Naive thymus-derived CD4-positive, alpha-beta T cell (primary cell): Measurements from ENCODE around the gene VAV2. TPM values are rescaled to one million over a fixed set of nuclear protein-coding genes. Genes with fewer than 3 reads are reported as not detected.

Experiments
- ATAC-seq: fragments of 150-1000 bp; cut with Tn5 transposase; 2 replicates; pipeline ENCODE4 v1.10.0; 2021; ENCODE audit warnings: mild to moderate bottlenecking, moderate library complexity
- CTCF ChIA-PET: fragments of 350-600 bp; sonication (Branson Sonifier 250); formaldehyde crosslinking; loops from one replicate; lab custom pipeline; 2021; ENCODE audit warnings: antibody characterized with exemption; lab: Charles Lee
- POLR2A ChIA-PET: fragments of 350-600 bp; sonication (Branson Sonifier 250); formaldehyde crosslinking; loops from one replicate; lab custom pipeline; 2021; ENCODE audit warnings: antibody characterized with exemption, inconsistent platforms; lab: Charles Lee
- DNase-seq, 9 donors: peaks; one replicate each; pipeline versions ENCODE4 v3.0.0 to v3.0.0-alpha.2; 2020 to 2022; ENCODE audit warnings: mixed read lengths in 1 of 9
- H3K27ac ChIP-seq: one replicate; pipeline ENCODE4 v1.7.0; 2013; ENCODE audit warnings: mild to moderate bottlenecking, low read depth, low read length, moderate library complexity
- H3K27me3 ChIP-seq, 2 donors: one replicate each; pipeline ENCODE4 v1.7.0; 2013; ENCODE audit warnings: low read length in 2 of 2, mild to moderate bottlenecking in 2 of 2, moderate library complexity in 2 of 2; ENCODE audit not compliant: control insufficient read depth in 2 of 2, insufficient read depth in 2 of 2
- H3K36me3 ChIP-seq, 3 experiments: 1 replicate in 2 of 3; 2 replicates in 1 of 3; pipeline ENCODE4 v1.7.0; 2013; ENCODE audit warnings: low read length in 3 of 3, mild to moderate bottlenecking in 3 of 3, moderate library complexity in 1 of 3; ENCODE audit not compliant: insufficient read depth in 3 of 3, control insufficient read depth in 2 of 3
- H3K4me1 ChIP-seq, 2 donors: one replicate each; pipeline ENCODE4 v1.7.0; 2013; ENCODE audit warnings: low read length in 2 of 2, mild to moderate bottlenecking in 2 of 2, moderate library complexity in 1 of 2; ENCODE audit not compliant: control insufficient read depth in 2 of 2, insufficient read depth in 2 of 2
- H3K4me3 ChIP-seq: 2 replicates; pipeline ENCODE4 v1.7.0; 2013; ENCODE audit warnings: mild to moderate bottlenecking, low read length
- H3K9me3 ChIP-seq, 3 experiments: 1 replicate in 2 of 3; 2 replicates in 1 of 3; pipeline ENCODE4 v1.7.0; 2013; ENCODE audit warnings: low read length in 3 of 3; ENCODE audit not compliant: control insufficient read depth in 2 of 3
- H3K27ac Mint-ChIP-seq, 9 donors: one replicate each; pipeline ENCODE4 v1.8.0; 2020 to 2022; ENCODE audit warnings: mixed read lengths in 9 of 9, mild to moderate bottlenecking in 8 of 9, moderate library complexity in 5 of 9, inconsistent platforms in 2 of 9
- H3K27me3 Mint-ChIP-seq, 5 donors: one replicate each; pipeline ENCODE4 v1.8.0; 2021 to 2022; ENCODE audit warnings: mixed read lengths in 5 of 5, mild to moderate bottlenecking in 1 of 5
- H3K36me3 Mint-ChIP-seq, 5 donors: one replicate each; pipeline ENCODE4 v1.8.0; 2020 to 2022; ENCODE audit warnings: mixed read lengths in 5 of 5, mild to moderate bottlenecking in 3 of 5, inconsistent platforms in 1 of 5
- H3K4me1 Mint-ChIP-seq, 7 donors: one replicate each; pipeline ENCODE4 v1.8.0; 2020 to 2022; ENCODE audit warnings: mixed read lengths in 7 of 7, mild to moderate bottlenecking in 3 of 7, inconsistent platforms in 1 of 7
- H3K4me3 Mint-ChIP-seq, 10 donors: one replicate each; pipeline ENCODE4 v1.8.0; 2020 to 2022; ENCODE audit warnings: mild to moderate bottlenecking in 10 of 10, mixed read lengths in 10 of 10, moderate library complexity in 6 of 10, inconsistent platforms in 2 of 10
- H3K9me3 Mint-ChIP-seq, 11 donors: one replicate each; pipeline ENCODE4 v1.8.0; 2020 to 2022; ENCODE audit warnings: mixed read lengths in 11 of 11, mild to moderate bottlenecking in 4 of 11, inconsistent platforms in 1 of 11, moderate library complexity in 1 of 11
- intact Hi-C, 2 donors: fragments of 100-400 bp; cut with micrococcal nuclease; formaldehyde crosslinking; loops; one replicate each; pipeline ENCODE4 v1.15.1; 2023
- polyA plus RNA-seq, 2 donors: library from polyadenylated mRNA; unstranded; fragments of 300-500 nt; fragmentation: Illumina TruSeq; gene quantifications; one replicate each; pipeline ENCODE4 v1.2.3, GENCODE V29; 2021
- total RNA-seq, 6 experiments: library from RNA in 5 of 6; stranded (reverse) in 5 of 6; gene quantifications; 1 replicate in 5 of 6; 2 replicates in 1 of 6; pipeline ENCODE4 v1.2.3 and lab custom pipeline; 2021 to 2026

VAV2 gene
- total and polyA plus RNA-seq, 7 experiments from 2014 or later = 0.18 to 14.4 (median 1.9) TPM

- no peak overlapping the region for H3K4me3 Mint-ChIP-seq
- intact Hi-C loops = no loop called here
Observed at GRCh38 chr9:133892193-133892920, 99.8 kb downstream of the VAV2 start.

GRCh38 chr9:133891741-133892140 is 100.4 kb downstream of the VAV2 start:
- Histone ChIP-seq H3K4me3 (no peak overlapping the region), H3K27ac (no peak overlapping the region), H3K36me3 (no peaks in the 10 kb centered on the region), H3K9me3 (no peaks in the 10 kb centered on the region), H3K27me3 (no peaks in the 10 kb centered on the region), H3K4me1 (no peaks in the 10 kb centered on the region)
- H3K9me3 Mint-ChIP-seq = no peaks in the 10 kb centered on the region
- H3K4me1 Mint-ChIP-seq = peaks cover 0 to 5% (median 0%) of the 10 kb centered on the region in 7 donors
- H3K4me3 Mint-ChIP-seq = no peak overlapping the region
- intact Hi-C loops = no loop called here
- ATAC-seq (no peak), DNase-seq (no peak)
- H3K27me3 Mint-ChIP-seq = no peaks in the 10 kb centered on the region
- ChIA-PET CTCF (no interaction called here), POLR2A (no interaction called here)
- H3K36me3 Mint-ChIP-seq = no peaks in the 10 kb centered on the region
- H3K27ac Mint-ChIP-seq = no peak overlapping the region

More at GRCh38 chr9:133892193-133892920, 99.8 kb downstream of the VAV2 start:
- ChIA-PET CTCF (interaction anchor here (0.6 kb wide), 1 partner anchor 121 kb away, joined by 3 read pairs; no protein-coding TSS in a partner anchor), POLR2A (no interaction called here)
- Mint-ChIP-seq H3K27me3 (no peaks in the 10 kb centered on the region), H3K4me1 (peaks cover 0 to 5% (median 0%) of the 10 kb centered on the region in 7 donors), H3K36me3 (no peaks in the 10 kb centered on the region), H3K9me3 (no peaks in the 10 kb centered on the region), H3K27ac (no peak overlapping the region)
- Histone ChIP-seq H3K4me1 (no peaks in the 10 kb centered on the region), H3K27me3 (no peaks in the 10 kb centered on the region), H3K9me3 (no peaks in the 10 kb centered on the region), H3K36me3 (no peaks in the 10 kb centered on the region), H3K4me3 (no peak overlapping the region), H3K27ac (no peak overlapping the region)
- DNase-seq (no peak), ATAC-seq (no peak)

- CTCF ChIA-PET = no interaction called here
- POLR2A ChIA-PET = no interaction called here
- no peak for ATAC-seq
Observed at GRCh38 chr9:133890583-133890982, 101.5 kb downstream of the VAV2 start.

GRCh38 chr9:133889584-133890301 is 102.4 kb downstream of the VAV2 start:
- Histone ChIP-seq H3K9me3 (no peaks in the 10 kb centered on the region), H3K4me3 (no peak overlapping the region), H3K36me3 (no peaks in the 10 kb centered on the region), H3K4me1 (no peaks in the 10 kb centered on the region), H3K27ac (no peak overlapping the region), H3K27me3 (no peaks in the 10 kb centered on the region)
- ChIA-PET CTCF (no interaction called here), POLR2A (no interaction called here)
- ATAC-seq (no peak), DNase-seq (no peak)
- no peak overlapping the region for H3K4me3 Mint-ChIP-seq
- H3K9me3 Mint-ChIP-seq = no peaks in the 10 kb centered on the region
- no peaks in the 10 kb centered on the region for H3K27me3 Mint-ChIP-seq
- intact Hi-C loops = no loop called here
- no peak overlapping the region for H3K27ac Mint-ChIP-seq
- H3K4me1 Mint-ChIP-seq = peaks cover 0 to 5% (median 0%) of the 10 kb centered on the region in 7 donors
- no peaks in the 10 kb centered on the region for H3K36me3 Mint-ChIP-seq

More at GRCh38 chr9:133890583-133890982, 101.5 kb downstream of the VAV2 start:
- H3K27ac Mint-ChIP-seq = no peak overlapping the region
- intact Hi-C loops = no loop called here
- no peaks in the 10 kb centered on the region for H3K36me3 Mint-ChIP-seq
- Histone ChIP-seq H3K36me3 (no peaks in the 10 kb centered on the region), H3K4me1 (no peaks in the 10 kb centered on the region), H3K9me3 (no peaks in the 10 kb centered on the region), H3K27me3 (no peaks in the 10 kb centered on the region), H3K27ac (no peak overlapping the region), H3K4me3 (no peak overlapping the region)
- no peak overlapping the region for H3K4me3 Mint-ChIP-seq
- H3K27me3 Mint-ChIP-seq = no peaks in the 10 kb centered on the region
- H3K4me1 Mint-ChIP-seq = peaks cover 0 to 5% (median 0%) of the 10 kb centered on the region in 7 donors
- no peaks in the 10 kb centered on the region for H3K9me3 Mint-ChIP-seq
- DNase-seq = no peak

GRCh38 chr9:133888809-133889491 is 103.2 kb downstream of the VAV2 start:
- intact Hi-C loops = no loop called here
- Histone ChIP-seq H3K4me1 (no peaks in the 10 kb centered on the region), H3K9me3 (no peaks in the 10 kb centered on the region), H3K36me3 (no peaks in the 10 kb centered on the region), H3K4me3 (no peak overlapping the region), H3K27me3 (no peaks in the 10 kb centered on the region), H3K27ac (no peak overlapping the region)
- no peaks in the 10 kb centered on the region for H3K27me3 Mint-ChIP-seq
- H3K36me3 Mint-ChIP-seq = no peaks in the 10 kb centered on the region
- peaks cover 0 to 5% (median 0%) of the 10 kb centered on the region in 7 donors for H3K4me1 Mint-ChIP-seq
- DNase-seq = no peak
- ATAC-seq = no peak
- no peak overlapping the region for H3K4me3 Mint-ChIP-seq
- no peak overlapping the region for H3K27ac Mint-ChIP-seq
- no peaks in the 10 kb centered on the region for H3K9me3 Mint-ChIP-seq
- ChIA-PET CTCF (no interaction called here), POLR2A (no interaction called here)

- Mint-ChIP-seq H3K27me3 (no peaks in the 10 kb centered on the region), H3K27ac (no peak overlapping the region), H3K4me1 (peaks cover 0 to 5% (median 0%) of the 10 kb centered on the region in 7 donors), H3K4me3 (no peak overlapping the region), H3K36me3 (no peaks in the 10 kb centered on the region), H3K9me3 (no peaks in the 10 kb centered on the region)
- no peak overlapping the region for H3K4me3 ChIP-seq
- H3K36me3 ChIP-seq = no peaks in the 10 kb centered on the region
- CTCF ChIA-PET = no interaction called here
- DNase-seq (no peak), ATAC-seq (no peak)
- no peaks in the 10 kb centered on the region for H3K27me3 ChIP-seq
- H3K9me3 ChIP-seq = no peaks in the 10 kb centered on the region
- intact Hi-C loops = no loop called here
- H3K27ac ChIP-seq = no peak overlapping the region
- POLR2A ChIA-PET = no interaction called here
- H3K4me1 ChIP-seq = no peaks in the 10 kb centered on the region
Observed at GRCh38 chr9:133888048-133888808, 103.9 kb downstream of the VAV2 start.
